T-helper 2 cell (primary cell): ENCODE measurements around the gene RBP4.

Experiments used
- DNase-seq, 5 experiments: peaks; one replicate each; pipeline versions ENCODE4 v3.0.0 to v3.0.0-alpha.2; 2012 to 2022

Gene RBP4

DNA sequence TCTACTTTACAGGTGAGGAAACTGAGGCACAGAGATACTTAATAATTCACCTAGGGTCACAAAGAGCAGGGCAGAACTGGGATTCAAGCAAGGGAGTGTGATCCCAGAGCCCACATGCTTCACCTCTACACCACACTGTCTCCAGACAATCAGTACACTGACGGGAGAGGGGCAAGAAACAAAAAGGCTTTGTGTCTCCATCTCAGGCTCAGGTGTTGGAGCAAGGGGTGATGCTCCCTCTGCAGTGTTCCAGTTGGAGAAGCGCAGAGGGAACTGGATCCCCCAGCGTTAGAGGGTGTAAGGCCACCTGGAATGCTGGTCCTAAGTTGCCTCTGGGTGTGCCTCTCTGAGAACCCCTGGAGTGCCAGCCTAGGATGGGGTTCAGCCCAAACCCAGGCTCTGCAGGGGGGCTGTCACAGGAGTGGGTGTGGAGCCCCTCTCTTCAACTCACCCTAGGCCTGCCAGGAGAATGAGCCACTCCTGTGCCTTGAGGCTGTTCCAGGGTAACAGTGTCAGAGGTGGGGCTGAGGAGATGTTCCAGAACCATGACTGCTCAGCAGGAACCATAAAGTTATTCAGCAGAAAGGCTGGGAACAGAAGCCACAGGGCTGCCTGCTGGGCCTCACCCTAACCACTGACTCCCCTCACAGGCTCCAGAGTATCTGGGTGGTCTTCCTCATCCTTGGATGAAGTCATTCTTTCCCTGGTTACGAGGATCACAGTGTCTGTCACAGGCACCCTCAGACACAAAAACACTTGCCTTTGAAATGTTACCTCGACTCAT, 5.5 kb downstream of the RBP4 start:
- DNase-seq: no peak

DNA sequence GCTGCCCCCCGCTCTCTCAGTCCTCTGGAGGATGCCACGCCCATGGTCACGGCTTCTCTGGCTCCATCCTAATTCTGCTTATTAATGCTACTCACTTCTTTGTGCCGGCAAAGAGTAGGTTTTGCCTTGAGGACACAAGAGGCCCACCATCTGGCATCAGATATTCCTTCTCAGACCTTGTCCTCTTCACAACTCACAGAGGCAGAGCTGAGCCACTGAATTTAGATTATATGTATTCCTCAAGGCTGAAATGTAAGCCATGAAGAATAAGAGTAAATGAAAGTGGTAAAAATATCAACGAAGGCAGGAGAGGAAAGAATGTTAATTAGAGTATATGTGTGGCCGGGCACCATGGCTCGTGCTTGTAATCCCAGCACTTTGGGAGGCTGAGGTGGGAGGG, 6.5 kb downstream of the RBP4 start:
- no peak for DNase-seq

DNA sequence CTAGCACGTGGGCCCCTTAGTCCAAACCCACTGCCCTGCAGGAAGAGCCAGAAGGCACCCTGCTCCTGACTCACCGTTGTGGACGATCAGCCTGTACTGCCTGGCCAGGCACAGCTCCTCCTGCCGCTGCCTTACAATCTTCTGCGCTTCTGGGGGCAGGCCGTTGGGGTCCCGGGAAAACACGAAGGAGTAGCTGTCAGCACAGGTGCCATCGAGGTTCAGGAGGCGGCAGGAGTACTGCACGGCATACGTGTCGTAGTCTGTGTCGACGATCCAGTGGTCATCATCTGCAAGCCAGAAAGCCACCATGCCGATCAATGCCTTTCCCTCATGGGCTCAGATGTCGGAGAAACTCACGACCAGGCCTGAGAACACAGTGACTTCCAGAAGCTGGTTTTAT, 7.3 kb downstream of the RBP4 start:
- DNase-seq: no peak

DNA sequence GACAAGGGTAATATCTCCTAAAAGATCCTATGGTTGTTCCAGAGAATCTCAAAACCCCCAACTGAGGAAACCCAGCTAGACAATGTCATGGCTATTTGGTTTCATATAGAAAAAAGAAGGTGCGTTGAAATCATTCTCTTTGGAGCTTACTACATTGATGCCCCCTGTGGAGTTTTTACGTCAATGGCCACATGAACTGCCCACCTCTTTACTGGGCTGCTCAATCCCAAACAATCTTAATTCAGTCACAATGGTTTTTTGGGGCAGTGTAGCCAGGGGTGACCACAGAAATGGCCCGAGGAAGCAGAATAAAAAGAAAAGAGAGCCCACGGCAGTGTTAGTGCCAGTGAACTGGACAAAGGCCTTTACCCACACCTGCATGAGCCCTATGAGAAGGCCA, 7.8 kb downstream of the RBP4 start:
- no peak for DNase-seq

DNA sequence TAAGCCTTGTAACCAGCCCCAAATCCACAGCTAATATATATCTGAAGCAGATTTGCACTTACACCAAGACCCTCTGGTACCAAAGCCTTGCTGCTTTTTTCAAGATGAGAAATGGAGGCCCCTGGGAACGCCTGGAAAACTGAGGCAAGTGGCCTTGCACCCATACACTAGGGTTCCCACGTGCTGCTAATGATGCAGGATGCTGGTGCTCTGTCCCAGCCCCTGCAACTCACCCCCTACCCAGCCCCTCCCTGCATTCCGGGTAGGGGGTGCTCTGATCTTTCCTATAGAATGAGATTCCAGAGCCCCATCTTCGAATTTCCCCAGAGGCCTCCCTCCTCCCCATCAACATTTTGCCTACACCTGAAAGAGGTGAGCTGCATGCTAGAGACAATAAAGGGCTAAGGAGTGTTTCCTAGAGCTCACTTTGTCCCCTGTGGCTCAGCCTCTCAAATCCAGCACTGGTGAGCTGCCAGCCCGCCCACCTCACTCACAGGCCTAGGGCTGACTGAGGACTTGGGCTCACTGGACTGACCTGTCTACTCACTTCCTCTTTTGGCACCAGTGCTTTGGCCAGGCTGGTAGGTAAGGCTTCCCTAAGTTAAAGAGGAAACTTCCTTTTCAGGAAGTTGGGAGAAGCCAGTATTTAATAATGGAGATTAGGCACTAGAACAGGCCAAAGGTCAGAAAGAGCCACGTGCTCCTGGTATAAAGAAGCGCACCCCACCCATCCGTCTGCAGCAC, 9.8 kb downstream of the RBP4 start:
- DNase-seq: no peak

DNA sequence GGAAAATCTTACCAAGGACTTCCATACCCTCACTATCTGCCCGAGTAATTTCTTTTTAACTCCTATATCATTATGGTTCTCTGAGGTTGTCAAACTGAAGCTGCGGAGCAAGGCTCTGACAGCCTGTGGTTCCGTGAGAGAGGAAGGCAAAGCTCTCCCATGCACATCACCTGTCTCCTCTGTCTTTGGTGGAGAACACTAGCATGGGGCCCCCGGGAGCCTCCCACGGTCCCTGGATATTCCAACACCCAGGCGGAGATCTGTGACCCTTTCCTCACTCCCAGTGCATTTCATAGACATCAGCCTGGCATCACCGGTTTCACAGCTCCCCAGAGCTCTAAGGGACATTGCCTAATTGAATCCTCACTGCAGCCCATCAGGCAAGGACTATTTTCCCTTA, 10.4 kb downstream of the RBP4 start:
- no peak for DNase-seq

DNA sequence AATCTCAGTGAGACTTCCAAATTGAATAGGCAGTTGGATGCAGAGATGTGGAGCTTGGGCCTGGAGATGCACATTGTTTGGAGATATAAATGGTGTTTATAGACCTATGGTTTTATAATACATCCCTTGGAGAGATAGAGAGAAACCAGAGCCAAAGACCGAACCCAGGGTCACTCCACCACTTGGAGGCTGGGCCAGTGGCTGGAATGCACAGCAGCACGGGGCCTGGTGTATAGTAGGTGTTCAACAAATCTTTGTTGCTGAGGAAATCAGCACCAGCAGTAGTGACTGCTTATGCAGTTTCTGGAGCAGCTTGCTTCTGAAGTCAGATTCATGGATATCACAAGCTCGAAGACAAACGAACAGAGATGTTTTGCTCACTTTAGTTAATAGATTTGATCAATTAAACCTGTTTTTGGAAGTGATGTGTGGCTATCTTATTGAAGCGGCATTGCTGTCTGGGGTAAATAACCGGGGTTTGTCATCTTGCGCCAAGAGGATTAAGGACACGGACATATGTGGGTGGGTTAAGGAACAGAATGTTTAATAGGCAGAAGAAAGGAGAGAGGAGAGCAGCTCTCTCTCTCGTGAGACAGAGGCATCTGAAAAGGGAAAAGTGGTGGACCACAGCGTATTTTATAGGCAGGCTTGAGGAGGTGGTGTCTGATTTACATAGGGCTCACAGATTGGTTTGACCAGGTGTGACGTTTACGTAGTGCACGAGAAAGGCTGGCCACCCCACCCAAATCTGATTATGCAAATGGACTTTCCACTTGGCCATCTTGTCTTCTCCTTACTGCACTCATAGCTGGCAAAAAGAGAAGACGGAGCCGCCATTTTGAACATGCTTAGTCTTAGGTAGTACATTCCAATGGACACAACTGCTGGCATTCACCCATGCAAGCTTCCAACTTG, 11.1 kb downstream of the RBP4 start:
- no peak for DNase-seq

DNA sequence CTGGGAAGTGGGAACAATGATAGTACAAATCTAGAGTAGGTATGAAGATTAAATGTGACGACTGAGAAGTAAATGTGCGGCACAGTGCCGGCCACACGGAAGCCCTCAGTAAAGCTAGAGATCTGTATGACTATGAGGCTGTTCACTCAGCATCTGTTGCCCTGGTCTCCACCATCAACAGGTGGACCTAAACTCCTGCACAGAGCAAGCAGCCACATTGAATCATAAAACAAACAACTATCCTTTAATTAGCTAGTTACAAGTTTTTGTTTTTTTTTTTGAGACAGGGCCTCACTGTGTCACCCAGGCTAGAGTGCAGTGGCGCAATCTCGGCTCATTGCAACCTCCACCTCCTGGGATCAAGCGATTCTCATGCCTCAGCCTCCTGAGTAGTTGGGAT, 16.6 kb downstream of the RBP4 start:
- DNase-seq: no peak

- no peak for DNase-seq
These were observed 20.2 kb downstream of the RBP4 start for GRCh38 chr10:93580828-93581227.

GRCh38 chr10:93579985-93580711, 20.9 kb downstream of the RBP4 start:
- no peak for DNase-seq

GRCh38 chr10:93579089-93579488, 21.9 kb downstream of the RBP4 start:
- DNase-seq: no peak

GRCh38 chr10:93577565-93577964, 23.5 kb downstream of the RBP4 start:
- DNase-seq: no peak

- no peak for DNase-seq
These were observed 24.1 kb downstream of the RBP4 start for GRCh38 chr10:93576888-93577287.

- DNase-seq: no peak
These were observed 27.1 kb downstream of the RBP4 start for GRCh38 chr10:93573924-93574323.

- DNase-seq: no peak
These were observed 27.8 kb downstream of the RBP4 start for GRCh38 chr10:93573051-93573909.

DNA sequence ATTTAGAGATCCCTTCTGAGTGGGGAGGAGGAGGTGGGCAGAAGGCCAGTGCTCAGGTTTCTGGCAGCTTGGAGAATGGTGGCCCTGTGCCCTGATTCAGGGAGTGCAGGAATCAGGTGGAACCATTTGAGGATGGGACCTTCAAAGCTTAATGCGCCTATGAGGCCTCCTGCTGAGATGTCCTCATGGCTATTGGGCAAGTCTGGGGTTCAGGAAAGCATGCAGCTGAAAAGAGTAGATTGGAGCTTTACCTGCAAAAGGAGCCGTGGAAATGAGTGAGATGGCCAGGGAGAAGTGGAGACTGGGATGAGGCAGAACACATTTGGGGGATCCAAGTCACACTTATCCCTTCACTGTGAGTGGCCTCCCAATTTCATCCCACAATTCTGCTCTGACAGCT, 28.4 kb downstream of the RBP4 start:
- no peak for DNase-seq

- no peak for DNase-seq
These were observed 30.7 kb downstream of the RBP4 start for GRCh38 chr10:93570383-93570782.

DNA sequence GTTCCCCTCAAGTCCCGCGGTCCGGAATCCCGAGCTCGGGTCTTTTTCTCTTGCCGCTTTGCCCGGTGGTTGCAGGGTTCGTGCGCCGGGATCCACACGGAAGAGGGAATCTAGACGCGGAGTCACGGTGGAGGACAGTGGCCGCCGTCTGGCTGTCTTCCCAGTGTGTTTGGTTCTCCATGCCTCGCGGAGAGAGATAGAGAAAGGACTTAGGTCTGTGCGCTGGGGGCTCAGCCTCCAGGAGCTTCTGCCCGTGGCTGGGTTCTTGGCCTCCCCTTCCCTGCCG, 33.0 kb downstream of the RBP4 start:
- no peak for DNase-seq

DNA sequence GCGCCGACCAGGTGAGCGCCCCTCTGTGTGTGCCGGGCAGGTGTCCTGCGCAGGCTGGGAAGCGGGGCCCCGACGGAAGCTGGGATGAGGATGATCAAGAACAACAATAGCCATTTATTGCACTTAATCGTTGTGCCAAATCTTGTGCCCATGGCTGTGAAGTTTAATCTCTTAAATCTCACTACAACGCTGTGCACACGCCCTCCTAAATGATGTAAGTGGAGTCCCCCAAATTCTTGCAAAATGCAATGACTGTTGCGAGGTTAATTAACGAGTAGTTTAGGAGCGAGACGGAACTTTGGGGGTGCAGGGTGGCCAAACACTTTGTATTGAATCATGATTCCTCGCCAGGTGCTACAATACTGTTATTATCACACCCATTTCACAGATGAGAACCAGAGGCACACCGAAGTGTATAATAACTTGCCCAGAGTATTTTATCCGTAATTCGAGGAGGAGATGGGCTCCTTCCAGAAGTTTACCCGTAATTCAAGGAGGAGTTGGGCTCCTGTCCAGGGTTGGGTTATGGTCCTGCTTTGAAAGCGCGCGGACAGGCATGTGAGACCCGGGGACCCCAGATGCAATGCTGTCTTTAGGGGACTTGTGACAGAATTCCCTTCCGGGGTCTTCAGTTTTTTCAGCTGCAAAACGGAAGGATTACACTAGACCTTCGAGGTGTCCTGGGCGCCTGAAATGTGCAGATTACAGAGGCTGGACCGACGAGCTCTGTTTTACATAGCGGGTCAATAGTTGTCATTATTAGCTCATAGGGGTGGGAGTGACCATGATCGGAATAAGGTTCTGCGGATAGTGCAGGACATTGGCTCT, 33.5 kb downstream of the RBP4 start:
- no peak for DNase-seq

DNA sequence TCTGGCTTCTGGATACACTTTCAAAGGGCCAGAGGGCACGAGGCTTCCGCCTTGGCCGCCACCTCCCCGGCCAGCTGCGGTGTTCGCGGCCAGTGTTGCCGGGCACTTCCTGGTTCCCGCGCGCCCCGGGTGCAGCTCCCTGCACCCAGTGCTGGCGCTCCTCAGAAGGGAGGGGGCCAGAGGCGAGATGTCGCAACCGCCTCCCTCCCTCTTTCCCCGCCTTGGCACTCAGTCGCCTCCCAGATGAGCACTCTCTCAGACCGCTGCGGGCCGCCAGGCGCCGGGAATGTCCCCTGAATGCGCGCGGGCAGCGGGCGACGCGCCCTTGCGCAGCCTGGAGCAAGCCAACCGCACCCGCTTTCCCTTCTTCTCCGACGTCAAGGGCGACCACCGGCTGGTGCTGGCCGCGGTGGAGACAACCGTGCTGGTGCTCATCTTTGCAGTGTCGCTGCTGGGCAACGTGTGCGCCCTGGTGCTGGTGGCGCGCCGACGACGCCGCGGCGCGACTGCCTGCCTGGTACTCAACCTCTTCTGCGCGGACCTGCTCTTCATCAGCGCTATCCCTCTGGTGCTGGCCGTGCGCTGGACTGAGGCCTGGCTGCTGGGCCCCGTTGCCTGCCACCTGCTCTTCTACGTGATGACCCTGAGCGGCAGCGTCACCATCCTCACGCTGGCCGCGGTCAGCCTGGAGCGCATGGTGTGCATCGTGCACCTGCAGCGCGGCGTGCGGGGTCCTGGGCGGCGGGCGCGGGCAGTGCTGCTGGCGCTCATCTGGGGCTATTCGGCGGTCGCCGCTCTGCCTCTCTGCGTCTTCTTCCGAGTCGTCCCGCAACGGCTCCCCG, 34.4 kb downstream of the RBP4 start, which contains the start of gene FFAR4:
FFAR4 (plus strand) TSS at position 231 of the 842 bp plus-strand sequence; CDS start at position 287, 56 bp downstream.
- no peak for DNase-seq
